HFFc6 (cell line): ENCODE data around the gene CASKIN1. TPM values are rescaled to one million over a fixed set of nuclear protein-coding genes. Genes with fewer than 3 reads are reported as not detected.

Experiments used
- DNase-seq: peaks from one replicate; pipeline ENCODE4 v3.0.0-alpha.2; 2018
- H3K27ac Mint-ChIP-seq: 2 replicates; pipeline ENCODE4 v1.8.0; 2020; ENCODE audit warnings: mild to moderate bottlenecking, mixed read lengths
- H3K27me3 Mint-ChIP-seq: 2 replicates; pipeline ENCODE4 v1.8.0; 2021; ENCODE audit warnings: mild to moderate bottlenecking, moderate library complexity, mixed read lengths; ENCODE audit not compliant: insufficient read depth
- H3K36me3 Mint-ChIP-seq: 2 replicates; pipeline ENCODE4 v1.8.0; 2021; ENCODE audit warnings: low read depth, mixed read lengths
- H3K4me1 Mint-ChIP-seq: 2 replicates; pipeline ENCODE4 v1.8.0; 2020; ENCODE audit warnings: low read depth, mixed read lengths
- H3K4me3 Mint-ChIP-seq: 2 replicates; pipeline ENCODE4 v1.8.0; 2020; ENCODE audit warnings: mild to moderate bottlenecking, moderate library complexity, mixed read lengths
- H3K9me3 Mint-ChIP-seq: 2 replicates; pipeline ENCODE4 v1.8.0; 2020; ENCODE audit warnings: mild to moderate bottlenecking, mixed read lengths
- CTCF ChIP-seq: fragments of 200-600 bp; sonication (generic); IDR thresholded peaks from 2 replicates; pipeline ENCODE4 v1.5.0; 2021; ENCODE audit warnings: antibody characterized with exemption, mild to moderate bottlenecking
- total RNA-seq, 6 experiments: library from RNA; stranded (reverse); fragmentation: NEBNext Ultra II Directional; extraction: Animal tissue kit (Norgen Biotek cat#: 25700); gene quantifications; 2 replicates in 1 of 6; 3 replicates in 5 of 6; pipeline ENCODE4 v1.2.3, GENCODE V29; 2021

Gene CASKIN1
- total RNA-seq, 6 experiments from 2014 or later: 0.06 to 0.56 (median 0.11) TPM

- peaks cover 4% of the 10 kb centered on the region for H3K27me3 Mint-ChIP-seq
- no peak for DNase-seq
- TF ChIP-seq CTCF: no peak
- no peak overlapping the region for H3K27ac Mint-ChIP-seq
- H3K4me3 Mint-ChIP-seq: no peak overlapping the region
- H3K4me1 Mint-ChIP-seq: no peaks in the 10 kb centered on the region
- peaks cover 14% of the 10 kb centered on the region for H3K36me3 Mint-ChIP-seq
- no peaks in the 10 kb centered on the region for H3K9me3 Mint-ChIP-seq
Observed at GRCh38 chr16:2181952-2182351, 14.5 kb downstream of the CASKIN1 start.

GRCh38 chr16:2180962-2181923, 15.2 kb downstream of the CASKIN1 start:
- TF ChIP-seq CTCF: no peak
- Mint-ChIP-seq H3K27ac (no peak overlapping the region), H3K36me3 (peaks cover 14% of the 10 kb centered on the region), H3K4me3 (no peak overlapping the region), H3K27me3 (peaks cover 2% of the 10 kb centered on the region), H3K4me1 (no peaks in the 10 kb centered on the region), H3K9me3 (no peaks in the 10 kb centered on the region)
- DNase-seq: no peak

- no peaks in the 10 kb centered on the region for H3K9me3 Mint-ChIP-seq
- H3K36me3 Mint-ChIP-seq: peaks cover 19% of the 10 kb centered on the region
- H3K4me1 Mint-ChIP-seq: no peaks in the 10 kb centered on the region
- no peak for TF ChIP-seq CTCF
- H3K27ac Mint-ChIP-seq: no peak overlapping the region
- H3K27me3 Mint-ChIP-seq: no peaks in the 10 kb centered on the region; the same call in none of the 2 replicates
- no peak overlapping the region for H3K4me3 Mint-ChIP-seq
- no peak for DNase-seq
Observed at GRCh38 chr16:2180461-2180860, 15.9 kb downstream of the CASKIN1 start.

DNA sequence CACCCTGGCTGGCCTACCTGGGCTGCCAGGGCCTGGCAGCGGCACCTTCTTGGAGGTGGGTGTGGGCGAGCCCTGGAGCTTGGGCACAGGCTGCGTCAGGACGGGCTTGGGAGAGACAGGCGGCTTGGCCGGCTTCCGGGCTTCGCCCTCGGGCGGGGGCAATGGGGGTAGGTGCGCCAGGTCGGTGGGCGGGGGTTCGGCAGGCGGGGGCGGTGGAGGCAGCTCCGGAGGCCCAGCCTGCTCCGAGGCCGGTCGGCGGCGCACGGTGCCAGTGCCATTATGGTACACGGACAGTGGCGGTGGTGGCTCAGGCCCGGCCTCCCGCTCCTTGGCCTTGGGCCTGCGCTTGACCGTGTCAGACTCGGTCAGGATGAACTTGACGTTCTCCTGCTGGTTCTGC, 16.8 kb downstream of the CASKIN1 start:
- H3K27me3 Mint-ChIP-seq: no peaks in the 10 kb centered on the region; the same call in none of the 2 replicates
- H3K4me3 Mint-ChIP-seq: no peak overlapping the region
- TF ChIP-seq CTCF: no peak
- no peak for DNase-seq
- H3K4me1 Mint-ChIP-seq: no peaks in the 10 kb centered on the region
- H3K9me3 Mint-ChIP-seq: no peaks in the 10 kb centered on the region
- peaks cover 19% of the 10 kb centered on the region for H3K36me3 Mint-ChIP-seq
- no peak overlapping the region for H3K27ac Mint-ChIP-seq

GRCh38 chr16:2179107-2179501, 17.3 kb downstream of the CASKIN1 start:
- DNase-seq: no peak
- H3K27ac Mint-ChIP-seq: no peak overlapping the region
- peaks cover 3% of the 10 kb centered on the region for H3K27me3 Mint-ChIP-seq
- H3K4me3 Mint-ChIP-seq: no peak overlapping the region
- H3K9me3 Mint-ChIP-seq: no peaks in the 10 kb centered on the region
- TF ChIP-seq CTCF: no peak
- H3K36me3 Mint-ChIP-seq: peaks cover 19% of the 10 kb centered on the region
- H3K4me1 Mint-ChIP-seq: no peaks in the 10 kb centered on the region
